Liver (tissue), 3 donors: Measurements from ENCODE around the gene VMAC.

ENCODE experiments used
- GABPA ChIP-seq, 2 donors: IDR thresholded peaks in 1 of 2; conservative IDR thresholded peaks in 1 of 2; 2 replicates each; pipeline ENCODE4 v1.6.1; 2016; ENCODE audit warnings: antibody characterized with exemption in 2 of 2, mild to moderate bottlenecking in 1 of 2, moderate library complexity in 1 of 2
- JUND ChIP-seq, 2 donors: IDR thresholded peaks; 2 replicates each; pipeline ENCODE4 v1.6.1; 2016; ENCODE audit warnings: antibody characterized with exemption in 2 of 2
- TF ChIP-seq, protein P1 (sequence below): fragments of 150-350 bp; IDR thresholded peaks from 2 replicates; pipeline ENCODE4 v1.5.1; 2017; ENCODE audit warnings: improper control_type of control experiment, low read depth, low read length; ENCODE audit not compliant: missing input control
- donor health status: healthy.
- donor health status: healthy.

DNA sequence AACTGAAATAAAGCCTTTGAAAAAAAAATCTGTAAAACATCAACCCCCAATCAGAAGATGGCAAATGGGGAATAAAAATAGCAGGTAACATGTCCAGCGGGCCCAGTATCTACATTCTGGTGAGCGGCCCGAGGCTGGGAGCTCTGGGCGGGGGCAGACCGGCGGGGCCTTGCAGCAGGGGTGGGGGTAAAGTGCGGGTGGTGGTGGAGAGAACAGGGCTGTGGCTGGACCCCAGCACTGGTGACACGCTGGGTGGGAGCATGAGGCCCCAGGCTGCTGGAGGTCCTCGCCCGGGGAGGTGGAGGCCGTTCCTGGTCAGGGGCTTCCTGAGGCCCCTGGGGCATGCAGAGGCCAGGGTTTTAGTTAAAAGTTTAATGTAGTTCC lies 11.1 kb downstream of the VMAC start:
- TF ChIP-seq, protein P1, sequence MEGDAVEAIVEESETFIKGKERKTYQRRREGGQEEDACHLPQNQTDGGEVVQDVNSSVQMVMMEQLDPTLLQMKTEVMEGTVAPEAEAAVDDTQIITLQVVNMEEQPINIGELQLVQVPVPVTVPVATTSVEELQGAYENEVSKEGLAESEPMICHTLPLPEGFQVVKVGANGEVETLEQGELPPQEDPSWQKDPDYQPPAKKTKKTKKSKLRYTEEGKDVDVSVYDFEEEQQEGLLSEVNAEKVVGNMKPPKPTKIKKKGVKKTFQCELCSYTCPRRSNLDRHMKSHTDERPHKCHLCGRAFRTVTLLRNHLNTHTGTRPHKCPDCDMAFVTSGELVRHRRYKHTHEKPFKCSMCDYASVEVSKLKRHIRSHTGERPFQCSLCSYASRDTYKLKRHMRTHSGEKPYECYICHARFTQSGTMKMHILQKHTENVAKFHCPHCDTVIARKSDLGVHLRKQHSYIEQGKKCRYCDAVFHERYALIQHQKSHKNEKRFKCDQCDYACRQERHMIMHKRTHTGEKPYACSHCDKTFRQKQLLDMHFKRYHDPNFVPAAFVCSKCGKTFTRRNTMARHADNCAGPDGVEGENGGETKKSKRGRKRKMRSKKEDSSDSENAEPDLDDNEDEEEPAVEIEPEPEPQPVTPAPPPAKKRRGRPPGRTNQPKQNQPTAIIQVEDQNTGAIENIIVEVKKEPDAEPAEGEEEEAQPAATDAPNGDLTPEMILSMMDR: no peak
- TF ChIP-seq JUND (IDR thresholded peaks at IDR 0.05) (no peak), GABPA (IDR thresholded peaks at IDR 0.05 in 1 of 2, conservative IDR thresholded peaks at IDR 0.05 in 1 of 2) (no peak)
